ENCODE measurements around the gene VPS51. TPM values are rescaled to one million over a fixed set of nuclear protein-coding genes. Genes with fewer than 3 reads are reported as not detected.

VPS51 gene
- total and polyA plus RNA-seq, 10 of the 15 experiments (the other 5 are each of a cell fraction or from before 2014, with no cell fraction given), result 1.5 to 279 (median 53.2) TPM

GRCh38 chr11:65121865-65122696 is 26.1 kb downstream of the VPS51 start, which contains the start of the genes FAU and MRPL49 (continued):
- TF ChIP-seq, protein P1, sequence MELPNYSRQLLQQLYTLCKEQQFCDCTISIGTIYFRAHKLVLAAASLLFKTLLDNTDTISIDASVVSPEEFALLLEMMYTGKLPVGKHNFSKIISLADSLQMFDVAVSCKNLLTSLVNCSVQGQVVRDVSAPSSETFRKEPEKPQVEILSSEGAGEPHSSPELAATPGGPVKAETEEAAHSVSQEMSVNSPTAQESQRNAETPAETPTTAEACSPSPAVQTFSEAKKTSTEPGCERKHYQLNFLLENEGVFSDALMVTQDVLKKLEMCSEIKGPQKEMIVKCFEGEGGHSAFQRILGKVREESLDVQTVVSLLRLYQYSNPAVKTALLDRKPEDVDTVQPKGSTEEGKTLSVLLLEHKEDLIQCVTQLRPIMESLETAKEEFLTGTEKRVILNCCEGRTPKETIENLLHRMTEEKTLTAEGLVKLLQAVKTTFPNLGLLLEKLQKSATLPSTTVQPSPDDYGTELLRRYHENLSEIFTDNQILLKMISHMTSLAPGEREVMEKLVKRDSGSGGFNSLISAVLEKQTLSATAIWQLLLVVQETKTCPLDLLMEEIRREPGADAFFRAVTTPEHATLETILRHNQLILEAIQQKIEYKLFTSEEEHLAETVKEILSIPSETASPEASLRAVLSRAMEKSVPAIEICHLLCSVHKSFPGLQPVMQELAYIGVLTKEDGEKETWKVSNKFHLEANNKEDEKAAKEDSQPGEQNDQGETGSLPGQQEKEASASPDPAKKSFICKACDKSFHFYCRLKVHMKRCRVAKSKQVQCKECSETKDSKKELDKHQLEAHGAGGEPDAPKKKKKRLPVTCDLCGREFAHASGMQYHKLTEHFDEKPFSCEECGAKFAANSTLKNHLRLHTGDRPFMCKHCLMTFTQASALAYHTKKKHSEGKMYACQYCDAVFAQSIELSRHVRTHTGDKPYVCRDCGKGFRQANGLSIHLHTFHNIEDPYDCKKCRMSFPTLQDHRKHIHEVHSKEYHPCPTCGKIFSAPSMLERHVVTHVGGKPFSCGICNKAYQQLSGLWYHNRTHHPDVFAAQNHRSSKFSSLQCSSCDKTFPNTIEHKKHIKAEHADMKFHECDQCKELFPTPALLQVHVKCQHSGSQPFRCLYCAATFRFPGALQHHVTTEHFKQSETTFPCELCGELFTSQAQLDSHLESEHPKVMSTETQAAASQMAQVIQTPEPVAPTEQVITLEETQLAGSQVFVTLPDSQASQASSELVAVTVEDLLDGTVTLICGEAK (IDR thresholded peaks at IDR 0.05; ENCODE audit: borderline replicate concordance), result peak; percentile 44; the same call in 1 of the 2 replicates
- peak; percentile 95 for TF ChIP-seq POLR2A (IDR thresholded peaks at IDR 0.05; ENCODE audit: low read depth, low read length)
- TF ChIP-seq, protein P2, sequence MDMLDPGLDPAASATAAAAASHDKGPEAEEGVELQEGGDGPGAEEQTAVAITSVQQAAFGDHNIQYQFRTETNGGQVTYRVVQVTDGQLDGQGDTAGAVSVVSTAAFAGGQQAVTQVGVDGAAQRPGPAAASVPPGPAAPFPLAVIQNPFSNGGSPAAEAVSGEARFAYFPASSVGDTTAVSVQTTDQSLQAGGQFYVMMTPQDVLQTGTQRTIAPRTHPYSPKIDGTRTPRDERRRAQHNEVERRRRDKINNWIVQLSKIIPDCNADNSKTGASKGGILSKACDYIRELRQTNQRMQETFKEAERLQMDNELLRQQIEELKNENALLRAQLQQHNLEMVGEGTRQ (IDR thresholded peaks at IDR 0.05; ENCODE audit: borderline replicate concordance, low read depth, low read length), result no peak
- peak; percentile 99 for TF ChIP-seq CREB1 (IDR thresholded peaks at IDR 0.05; ENCODE audit: low read depth)
- peak; percentile 82 for TF ChIP-seq SP1 (IDR thresholded peaks at IDR 0.05; ENCODE audit: low read depth, low read length)
- TF ChIP-seq ZNF384 (IDR thresholded peaks at IDR 0.05; ENCODE audit: borderline replicate concordance, low read depth, low read length), result no peak
- no peak for TF ChIP-seq MEF2A (IDR thresholded peaks at IDR 0.05; ENCODE audit: insufficient read depth, low read depth, low read length)
- TF ChIP-seq PRDM15 (CRISPR knock-in tag; IDR thresholded peaks at IDR 0.05), result no peak
- TF ChIP-seq PKNOX1 (IDR thresholded peaks at IDR 0.05), result peak; percentile 69
- TF ChIP-seq CBX3 (IDR thresholded peaks at IDR 0.05; ENCODE audit: borderline replicate concordance, low read depth), result no peak
- TF ChIP-seq FOXK2 (IDR thresholded peaks at IDR 0.05), result peak; percentile 58
- 0 out of 2 replicates have a peak, but pooled peaks have one; percentile 34 for TF ChIP-seq TCF12 (IDR thresholded peaks at IDR 0.05; ENCODE audit: low read depth, low read length)
- TF ChIP-seq STAT3 (IDR thresholded peaks at IDR 0.05; ENCODE audit: low read depth, low read length), result no peak
- peak; percentile 77 for TF ChIP-seq IKZF1 (conservative IDR thresholded peaks at IDR 0.05)
- no peak for TF ChIP-seq YBX1 (IDR thresholded peaks at IDR 0.05)
- peak; percentile 99 for TF ChIP-seq CREM (IDR thresholded peaks at IDR 0.05; ENCODE audit: low read depth)
- TF ChIP-seq TAF1 (IDR thresholded peaks at IDR 0.05; ENCODE audit: borderline replicate concordance, low read depth, low read length), result peak; percentile 93
- no peak for TF ChIP-seq SREBF2 (IDR thresholded peaks at IDR 0.05; ENCODE audit: low read length)
- TF ChIP-seq NRF1 (conservative IDR thresholded peaks at IDR 0.05; ENCODE audit: low read depth, low read length), result peak; percentile 91
- no peak for TF ChIP-seq CHD4 (IDR thresholded peaks at IDR 0.05)
- no peak for TF ChIP-seq RAD21 (IDR thresholded peaks at IDR 0.05; ENCODE audit: insufficient read depth, low read depth, low read length)

All from GM12878 (cell line).